Epithelial cell of esophagus (primary cell): Measurements from ENCODE around the gene TMEM30B.
"Not testable (repeated sequence)": the region's sequence is repeated elsewhere in the genome, so short reads cannot be mapped to it uniquely, and the experiment has no call there.

Source experiments
- DNase-seq: peaks from one replicate; pipeline ENCODE4 v3.0.0; 2010; ENCODE audit warnings: low read depth
- H3K4me3 ChIP-seq: 2 replicates; pipeline ENCODE4 v1.5.1; 2011; ENCODE audit warnings: mild to moderate bottlenecking, low read length, control low read depth
- TF ChIP-seq, protein P1 (sequence below): IDR thresholded peaks from 2 replicates; pipeline ENCODE4 v1.5.1; 2011; ENCODE audit warnings: low read depth, mild to moderate bottlenecking, low read length, control low read depth, inconsistent platforms; ENCODE audit not compliant: insufficient read depth; ENCODE audit errors: missing control alignments

The TMEM30B gene

DNA sequence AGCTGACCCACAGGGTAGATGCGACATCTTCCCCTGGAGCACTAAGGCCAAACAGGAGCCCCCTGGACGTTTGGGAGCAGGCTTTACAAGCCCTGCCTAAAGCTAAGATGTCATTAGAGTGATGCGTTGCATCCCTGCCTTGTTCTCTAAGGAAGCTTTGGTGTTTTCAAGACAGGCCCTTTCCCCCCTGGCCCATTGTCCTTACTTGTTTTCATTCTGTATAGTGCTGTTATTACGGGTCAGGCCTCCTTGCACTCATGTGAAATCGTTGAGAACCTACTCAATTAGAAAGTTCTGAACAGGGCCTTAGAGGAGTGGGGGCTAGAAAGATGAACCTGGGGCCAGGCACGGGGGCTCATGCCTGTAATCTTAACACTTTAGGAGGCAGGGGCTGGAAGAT, 38.6 kb upstream of the TMEM30B start:
- TF ChIP-seq, protein P1, sequence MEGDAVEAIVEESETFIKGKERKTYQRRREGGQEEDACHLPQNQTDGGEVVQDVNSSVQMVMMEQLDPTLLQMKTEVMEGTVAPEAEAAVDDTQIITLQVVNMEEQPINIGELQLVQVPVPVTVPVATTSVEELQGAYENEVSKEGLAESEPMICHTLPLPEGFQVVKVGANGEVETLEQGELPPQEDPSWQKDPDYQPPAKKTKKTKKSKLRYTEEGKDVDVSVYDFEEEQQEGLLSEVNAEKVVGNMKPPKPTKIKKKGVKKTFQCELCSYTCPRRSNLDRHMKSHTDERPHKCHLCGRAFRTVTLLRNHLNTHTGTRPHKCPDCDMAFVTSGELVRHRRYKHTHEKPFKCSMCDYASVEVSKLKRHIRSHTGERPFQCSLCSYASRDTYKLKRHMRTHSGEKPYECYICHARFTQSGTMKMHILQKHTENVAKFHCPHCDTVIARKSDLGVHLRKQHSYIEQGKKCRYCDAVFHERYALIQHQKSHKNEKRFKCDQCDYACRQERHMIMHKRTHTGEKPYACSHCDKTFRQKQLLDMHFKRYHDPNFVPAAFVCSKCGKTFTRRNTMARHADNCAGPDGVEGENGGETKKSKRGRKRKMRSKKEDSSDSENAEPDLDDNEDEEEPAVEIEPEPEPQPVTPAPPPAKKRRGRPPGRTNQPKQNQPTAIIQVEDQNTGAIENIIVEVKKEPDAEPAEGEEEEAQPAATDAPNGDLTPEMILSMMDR, result no peak
- no peak for DNase-seq
- no peak overlapping the region for H3K4me3 ChIP-seq

DNA sequence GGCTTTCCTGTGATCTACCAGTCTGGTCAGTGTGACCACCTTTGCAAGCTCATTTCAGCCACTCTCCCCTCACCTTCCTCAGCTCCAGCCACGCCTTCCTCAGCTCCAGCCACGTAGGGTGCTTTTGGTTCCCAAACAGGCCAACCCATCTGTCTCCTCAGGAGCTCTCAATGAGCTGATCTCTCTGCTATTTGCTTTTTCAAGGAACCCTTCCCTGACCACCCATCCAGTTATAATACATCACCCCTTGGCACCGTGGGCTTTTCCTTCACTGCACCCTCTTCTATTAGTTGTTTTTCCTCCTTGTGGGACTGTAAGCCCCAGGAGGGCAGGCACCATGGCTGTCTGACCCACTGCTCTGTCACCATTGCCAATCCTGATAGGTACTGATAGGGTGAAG, 37.9 kb upstream of the TMEM30B start:
- no peak overlapping the region for H3K4me3 ChIP-seq
- TF ChIP-seq, protein P1, result no peak
- no peak for DNase-seq

DNA sequence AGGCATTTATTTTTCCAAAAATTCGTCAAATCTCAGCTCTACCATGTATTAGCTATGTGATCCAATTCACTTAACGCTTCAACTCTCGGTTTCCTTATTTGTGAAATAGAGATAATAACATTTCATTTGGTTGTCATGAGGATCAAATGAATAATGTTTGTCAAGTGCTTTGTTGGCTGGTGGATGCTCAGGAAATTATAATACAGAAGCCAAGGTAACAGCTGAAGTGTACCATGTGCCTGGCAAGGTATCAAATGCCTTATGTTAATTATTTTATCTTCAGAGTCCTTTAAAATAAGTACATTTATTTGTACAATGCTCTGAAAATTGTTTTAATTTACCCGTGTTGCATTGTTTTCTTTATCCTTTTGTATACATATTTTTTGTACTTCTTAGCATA, 34.2 kb upstream of the TMEM30B start:
- TF ChIP-seq, protein P1, result no peak

DNA sequence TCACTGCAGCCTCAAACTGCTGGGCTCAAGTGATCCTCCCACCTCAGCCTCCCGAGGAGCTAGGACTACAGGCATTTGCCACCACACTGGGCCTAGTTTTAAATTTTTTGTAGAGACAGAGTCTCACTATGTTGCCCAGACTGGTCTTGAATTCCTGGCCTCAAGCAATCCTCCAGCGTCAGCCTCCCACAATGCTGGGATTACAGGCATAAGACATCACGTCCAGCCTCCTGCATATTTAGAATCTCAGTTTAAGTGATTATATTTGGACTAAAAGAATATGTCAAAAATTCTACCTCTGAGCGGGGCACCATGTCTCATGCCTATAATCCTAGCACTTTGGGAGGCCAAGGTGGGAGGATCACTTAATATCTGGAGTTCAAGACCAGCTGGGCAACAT, 27.6 kb upstream of the TMEM30B start:
- H3K4me3 ChIP-seq, DNase-seq: not testable (repeated sequence)

More for the DNA sequence above, 34.2 kb upstream of the TMEM30B start:
- no peak for DNase-seq
- H3K4me3 ChIP-seq, result no peak overlapping the region

DNA sequence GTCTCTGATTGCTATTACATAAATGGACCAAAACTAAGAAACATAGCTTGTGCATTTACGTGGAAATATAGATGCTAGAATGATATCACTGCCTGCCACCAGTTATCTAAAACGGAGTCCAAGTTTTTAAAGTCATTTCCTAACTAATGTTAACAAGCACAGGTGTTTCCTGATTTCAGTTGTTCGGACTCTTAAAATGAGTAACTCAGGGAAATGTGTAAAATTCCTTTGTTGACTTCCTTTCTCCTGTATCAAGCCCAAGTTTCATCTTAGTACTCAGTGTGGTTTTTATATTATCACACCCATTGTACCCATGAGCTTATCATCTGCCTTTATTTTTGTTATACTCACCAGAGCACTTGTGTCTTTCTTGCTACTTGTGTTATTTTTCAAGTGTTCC, 27.1 kb upstream of the TMEM30B start:
- TF ChIP-seq, protein P1, result no peak
- no peak overlapping the region for H3K4me3 ChIP-seq
- no peak for DNase-seq

DNA sequence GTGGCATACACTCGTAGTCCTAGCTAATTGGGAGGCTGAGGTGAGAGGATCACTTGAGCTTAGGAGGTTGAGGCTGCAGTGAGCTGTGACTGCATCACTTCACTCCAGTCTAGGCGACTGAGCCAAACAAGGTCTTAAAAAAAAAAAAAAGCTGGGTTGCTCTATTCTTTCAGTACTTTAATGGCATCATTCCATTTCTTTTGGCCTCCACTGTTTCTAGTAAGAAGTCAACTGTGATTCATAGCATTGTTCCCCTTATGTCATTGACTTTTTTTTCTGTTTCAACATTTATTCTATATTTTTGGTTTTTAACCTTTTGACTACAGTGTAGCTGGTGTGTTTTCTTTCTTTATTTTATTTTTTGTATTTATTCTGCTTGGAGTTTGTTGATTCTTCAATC, 23.6 kb upstream of the TMEM30B start:
- TF ChIP-seq, protein P1, result no peak
- DNase-seq, result no peak
- H3K4me3 ChIP-seq, result no peak overlapping the region

DNA sequence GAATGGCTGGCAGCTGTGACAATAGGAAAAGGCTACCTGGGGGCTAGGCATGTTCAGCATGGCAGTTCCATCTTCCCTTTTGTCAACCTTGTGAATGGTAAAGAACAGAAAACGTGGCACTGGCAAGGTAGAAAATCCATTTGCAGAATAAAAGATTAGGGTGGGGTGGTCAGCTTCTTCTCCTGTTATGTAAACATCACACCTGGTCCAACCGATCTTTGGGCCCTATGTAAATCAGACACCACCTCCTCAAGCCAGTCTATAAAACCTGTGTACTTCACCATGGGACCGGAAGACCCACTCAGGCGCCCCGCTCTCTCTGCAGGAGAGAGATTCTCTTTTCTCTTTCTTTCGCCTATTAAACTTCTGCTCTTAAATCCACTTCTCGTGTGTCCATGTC, 19.6 kb upstream of the TMEM30B start:
- TF ChIP-seq, protein P1, result no peak
- DNase-seq, result no peak
- no peak overlapping the region for H3K4me3 ChIP-seq

DNA sequence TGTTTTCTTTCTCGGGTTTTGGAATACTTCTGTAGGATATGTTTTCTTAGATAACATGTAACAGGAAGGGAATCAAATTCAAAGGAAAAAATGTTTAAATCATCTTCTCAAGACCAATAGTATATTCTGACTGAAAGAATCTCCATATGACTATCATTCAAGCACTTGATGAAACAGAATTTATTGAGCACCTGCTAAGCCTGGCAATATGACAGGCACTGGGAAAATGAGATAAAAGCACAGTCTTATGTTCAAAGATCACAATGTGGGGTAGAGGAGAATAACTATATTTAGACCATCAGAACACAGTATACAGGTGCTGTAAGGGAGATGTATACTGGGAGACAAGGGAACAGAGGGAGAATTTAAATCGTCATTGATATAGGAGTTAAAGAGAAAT, 19.1 kb upstream of the TMEM30B start:
- no peak overlapping the region for H3K4me3 ChIP-seq
- TF ChIP-seq, protein P1, result no peak
- DNase-seq, result no peak
